Stimulated activated CD8-positive, alpha-beta memory T cell treated with anti-CD3 and anti-CD28 coated beads, Interleukin-15, amount 100 ng/mL, for 24 hours (primary cell): ENCODE results near the gene BPIFB6.

ENCODE experiments used
- DNase-seq: peaks from one replicate; pipeline ENCODE4 v3.0.0-alpha.2; 2020; ENCODE audit warnings: low read depth

The BPIFB6 gene

GRCh38 chr20:33015700-33016580 is 15.5 kb upstream of the BPIFB6 start:
- no peak for DNase-seq

- no peak for DNase-seq
These were observed 14.8 kb upstream of the BPIFB6 start for GRCh38 chr20:33016581-33017109.

GRCh38 chr20:33017542-33017941 is 13.9 kb upstream of the BPIFB6 start:
- DNase-seq, result no peak

GRCh38 chr20:33018169-33018931 is 13.1 kb upstream of the BPIFB6 start:
- DNase-seq, result no peak

- DNase-seq, result no peak
These were observed 11.8 kb upstream of the BPIFB6 start for GRCh38 chr20:33019465-33020277.

GRCh38 chr20:33020278-33021161 is 10.9 kb upstream of the BPIFB6 start:
- no peak for DNase-seq

DNA sequence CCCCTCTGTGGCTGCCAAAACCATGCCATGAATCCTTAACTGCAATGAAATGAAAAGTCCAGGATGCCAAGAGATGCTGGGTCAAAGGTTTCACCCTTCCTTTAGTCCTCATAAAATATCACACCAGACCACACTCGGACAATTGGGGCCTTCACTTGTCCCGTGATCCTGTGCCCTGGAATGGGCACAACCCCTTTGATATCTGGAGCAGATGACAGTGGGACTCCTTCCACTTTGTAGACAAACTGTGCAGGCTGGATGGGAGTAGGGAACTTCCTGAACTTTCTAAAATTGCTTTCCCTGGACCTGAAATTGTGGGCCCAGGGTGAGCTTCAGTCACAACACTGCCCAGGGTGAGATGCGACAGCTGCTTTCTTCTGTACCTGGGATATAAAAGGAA is 9.6 kb upstream of the BPIFB6 start:
- no peak for DNase-seq

GRCh38 chr20:33022289-33022688 is 9.2 kb upstream of the BPIFB6 start:
- no peak for DNase-seq

DNA sequence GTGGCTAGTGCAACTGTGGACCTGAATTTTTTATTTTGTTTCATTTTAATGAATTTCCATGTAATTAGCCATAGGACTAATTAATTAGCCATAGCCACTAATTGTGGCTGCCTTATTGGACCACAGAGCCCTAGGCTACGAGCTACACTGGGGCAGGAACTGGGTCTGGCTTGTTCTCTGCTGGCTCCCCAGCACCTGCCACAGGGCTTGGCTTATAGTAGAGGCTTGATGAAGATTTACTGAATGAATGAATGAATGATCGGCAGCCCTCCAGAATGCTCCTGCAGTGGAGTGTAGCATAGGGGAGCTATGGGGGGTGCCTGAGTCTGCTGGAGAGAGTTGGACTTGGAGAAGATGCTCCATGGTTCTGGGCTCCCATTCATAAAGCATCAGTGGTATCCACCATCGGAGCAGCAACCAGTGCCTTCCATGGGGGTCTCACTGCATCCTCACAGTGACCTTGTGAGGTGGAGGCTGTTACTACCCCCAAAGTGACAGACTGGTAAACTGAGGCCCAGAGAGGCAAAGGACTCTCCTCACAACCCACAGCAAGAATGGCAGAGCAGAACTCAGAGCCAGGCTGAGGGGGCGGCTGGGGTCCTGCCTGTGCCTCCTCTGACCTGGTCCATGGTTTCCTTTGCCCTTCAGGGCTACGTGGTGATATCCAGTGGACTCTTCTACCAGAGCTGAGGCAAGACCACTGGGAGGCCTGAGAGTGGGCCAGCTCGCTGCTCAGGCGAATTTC is 8.6 kb upstream of the BPIFB6 start:
- no peak for DNase-seq

GRCh38 chr20:33023439-33024242 is 7.8 kb upstream of the BPIFB6 start:
- no peak for DNase-seq

DNA sequence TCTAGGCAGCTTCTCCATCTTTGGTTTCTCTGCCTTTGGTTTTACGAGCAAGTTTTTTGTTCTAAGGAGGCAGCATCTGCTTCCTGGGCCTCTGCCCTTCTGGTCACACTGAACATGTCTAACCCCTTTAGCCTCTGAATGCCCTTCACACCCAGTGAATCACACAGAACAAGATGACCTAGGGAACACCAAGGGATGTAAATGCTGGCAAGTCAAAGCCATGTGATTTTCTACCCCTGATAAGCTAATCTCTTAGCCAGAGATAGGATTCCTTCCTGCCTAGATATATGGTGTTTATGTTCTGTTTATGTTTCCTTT is 7.2 kb upstream of the BPIFB6 start:
- no peak for DNase-seq

- DNase-seq, result no peak
These were observed 6.7 kb upstream of the BPIFB6 start for GRCh38 chr20:33024609-33025317.

- DNase-seq, result no peak
These were observed 6.1 kb upstream of the BPIFB6 start for GRCh38 chr20:33025318-33025876.

- no peak for DNase-seq
These were observed 5.2 kb upstream of the BPIFB6 start for GRCh38 chr20:33026072-33026778.

- DNase-seq, result no peak
These were observed 4.4 kb upstream of the BPIFB6 start for GRCh38 chr20:33026779-33027759.

DNA sequence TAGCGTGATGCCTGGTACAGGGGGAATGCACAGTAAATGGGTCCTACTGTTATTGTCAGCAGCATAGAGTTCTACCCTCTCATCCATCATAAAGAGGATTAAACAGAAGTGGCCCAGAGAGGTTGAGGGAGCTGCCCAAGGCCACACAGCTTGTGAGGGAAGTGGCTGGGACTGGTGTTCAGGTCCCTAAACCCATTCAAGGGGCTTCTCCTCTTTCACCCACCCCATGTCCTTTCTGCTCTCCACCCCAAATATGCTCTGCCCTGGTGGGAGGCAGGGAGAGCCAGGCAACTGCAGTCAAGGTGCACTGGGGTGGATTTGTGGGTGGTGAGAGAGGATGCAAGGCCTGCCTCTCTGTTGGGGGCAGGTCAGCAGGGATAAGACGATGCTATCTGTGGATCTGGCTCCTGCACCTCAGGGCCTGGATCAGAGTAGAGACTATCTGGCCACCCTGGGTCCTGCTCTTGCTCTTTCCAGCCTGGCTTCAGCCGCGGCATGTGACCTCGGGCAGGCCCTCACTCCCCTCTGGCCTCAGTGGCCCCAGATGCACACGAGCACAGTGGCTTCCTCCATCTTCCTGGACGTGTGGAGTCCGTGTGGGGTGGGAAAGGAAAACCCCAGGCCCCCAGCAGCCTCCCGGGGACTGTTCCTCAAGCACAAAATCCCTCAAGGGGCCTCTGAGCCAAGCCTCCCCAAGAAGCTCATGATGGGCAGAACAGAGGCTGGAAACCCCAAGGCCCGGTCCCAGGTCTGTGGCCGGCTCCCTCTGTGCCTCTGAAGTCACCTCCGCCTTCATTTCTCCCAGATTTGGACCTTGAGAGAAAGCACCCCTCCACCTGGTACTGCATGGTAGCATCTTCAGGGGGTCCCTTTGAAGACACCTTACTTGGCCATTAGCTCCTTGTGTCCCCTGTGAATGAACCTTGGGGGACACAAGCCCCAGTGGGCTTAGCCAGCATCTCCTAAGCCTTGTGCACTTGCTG is 3.4 kb upstream of the BPIFB6 start:
- no peak for DNase-seq
